AML-193 (cell line): Measurements from ENCODE around the gene C6orf120.
"Not testable (repeated sequence)": the region's sequence is repeated elsewhere in the genome, so short reads cannot be mapped to it uniquely, and the experiment has no call there.

ENCODE experiments used
- DNase-seq, 2 experiments: peaks; one replicate each; lab custom pipeline; 2025; lab: John Stamatoyannopoulos, UW

Gene C6orf120

DNA sequence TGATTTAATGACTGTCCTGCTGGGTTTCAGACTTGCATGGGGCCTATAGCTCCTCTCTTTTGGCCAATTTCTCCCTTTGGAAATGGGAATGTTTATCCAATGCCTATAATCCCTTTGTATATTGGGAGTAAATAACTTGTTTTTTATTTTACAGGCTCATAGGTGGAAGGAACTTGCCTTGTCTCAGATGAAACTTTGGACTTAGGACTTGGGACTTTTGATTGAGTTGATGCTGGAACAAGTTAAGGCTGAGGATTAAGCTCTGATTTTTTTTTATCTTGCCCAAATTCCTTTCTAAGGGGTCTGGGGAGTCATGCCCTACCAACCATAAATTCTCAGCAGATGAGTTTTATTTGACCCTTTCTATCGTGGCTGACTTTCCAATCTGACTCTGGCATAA is 23.6 kb upstream of the C6orf120 start:
- no peak for DNase-seq

DNA sequence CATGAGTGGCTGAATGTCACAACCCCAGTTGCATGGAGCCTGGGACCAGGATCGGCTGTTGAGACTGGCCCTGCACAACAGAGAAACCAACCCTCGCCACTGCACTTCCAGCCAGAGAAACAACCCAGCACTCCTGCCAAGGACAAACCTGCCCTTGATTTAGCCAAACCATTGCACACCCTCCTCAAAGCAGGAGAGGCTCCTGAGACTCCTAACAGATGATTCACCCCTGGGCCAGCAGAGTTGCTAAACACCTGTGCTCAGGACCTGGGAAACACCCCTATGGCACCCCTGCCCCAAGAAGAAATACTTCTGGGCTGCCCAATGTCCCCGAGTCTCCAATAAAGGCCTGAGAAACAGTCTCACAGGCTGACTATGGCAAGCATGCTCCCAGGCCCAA is 17.9 kb upstream of the C6orf120 start:
- no peak for DNase-seq

DNA sequence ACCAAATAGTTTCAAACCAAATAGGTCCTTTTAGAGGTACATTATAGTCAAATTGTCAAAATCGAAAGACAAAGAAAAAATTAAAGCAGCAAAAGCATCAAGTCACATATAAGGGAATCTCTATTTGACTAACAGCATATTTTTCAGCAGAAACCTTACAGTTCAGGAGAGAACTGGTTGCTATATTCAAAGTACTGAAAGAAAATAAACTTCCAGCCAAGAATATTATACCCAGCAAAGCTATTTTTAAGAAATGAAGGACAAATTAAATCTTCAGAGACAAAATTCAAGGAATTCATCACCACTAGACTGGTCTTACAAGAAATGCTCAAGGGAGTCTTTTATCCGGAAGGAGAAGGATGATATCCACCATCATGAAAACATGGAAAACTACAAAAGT is 16.1 kb upstream of the C6orf120 start:
- no peak for DNase-seq

DNA sequence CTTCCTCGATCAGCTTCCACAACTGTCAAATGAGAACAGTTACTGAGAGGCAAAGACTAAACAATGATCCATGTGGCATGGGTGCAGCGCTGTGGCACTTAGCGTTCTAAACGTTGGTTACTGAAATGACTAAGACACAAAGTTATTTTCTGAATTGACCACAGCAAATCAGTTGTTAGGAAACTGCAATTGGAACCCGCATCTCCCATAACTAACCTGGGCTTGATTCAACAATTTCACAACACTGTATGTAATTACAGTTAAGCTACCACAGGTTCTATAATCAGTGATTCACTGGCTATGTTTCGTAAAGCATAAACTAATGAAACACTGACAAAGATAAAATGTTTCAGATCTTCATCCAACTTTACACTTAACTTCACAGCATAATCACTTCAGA is 12.6 kb upstream of the C6orf120 start:
- no peak for DNase-seq

DNA sequence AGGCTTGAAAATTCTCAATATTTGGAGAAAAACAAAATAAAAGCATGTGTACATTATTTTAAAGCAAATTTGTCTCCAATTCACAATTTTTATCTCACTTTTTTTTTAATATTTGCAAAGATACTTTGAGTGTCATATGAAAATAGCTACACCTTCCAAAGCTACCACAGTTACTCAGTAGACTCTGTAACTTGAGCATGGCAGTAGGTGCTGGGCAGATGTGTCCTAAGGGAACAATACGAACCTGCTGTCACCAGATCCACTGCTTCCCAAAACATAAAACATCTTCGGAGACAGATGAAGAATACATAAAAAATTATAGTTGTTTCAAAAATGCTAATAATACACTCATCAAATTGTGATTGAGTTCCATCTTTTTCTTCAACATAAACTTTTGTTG is 10.7 kb upstream of the C6orf120 start:
- no peak for DNase-seq

DNA sequence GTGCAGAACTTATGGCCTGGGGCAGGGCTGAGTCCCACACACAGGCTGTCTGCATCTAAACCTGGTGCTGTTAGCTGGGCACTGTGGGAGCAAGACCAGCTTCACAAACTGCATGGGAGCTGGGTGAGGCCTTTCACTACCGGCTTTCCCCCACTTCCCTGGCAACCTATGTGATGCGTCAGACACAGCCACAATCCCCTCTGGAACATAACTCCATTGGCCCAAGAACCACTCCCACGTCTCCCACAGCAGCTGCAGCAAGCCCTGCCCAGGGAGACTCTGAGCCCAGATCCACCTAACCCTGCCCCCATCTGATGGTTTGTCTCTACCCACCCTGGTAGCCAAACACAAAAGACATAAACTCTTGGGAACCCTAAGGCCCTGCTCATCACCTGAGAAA is 9.4 kb upstream of the C6orf120 start:
- DNase-seq, result no peak

DNA sequence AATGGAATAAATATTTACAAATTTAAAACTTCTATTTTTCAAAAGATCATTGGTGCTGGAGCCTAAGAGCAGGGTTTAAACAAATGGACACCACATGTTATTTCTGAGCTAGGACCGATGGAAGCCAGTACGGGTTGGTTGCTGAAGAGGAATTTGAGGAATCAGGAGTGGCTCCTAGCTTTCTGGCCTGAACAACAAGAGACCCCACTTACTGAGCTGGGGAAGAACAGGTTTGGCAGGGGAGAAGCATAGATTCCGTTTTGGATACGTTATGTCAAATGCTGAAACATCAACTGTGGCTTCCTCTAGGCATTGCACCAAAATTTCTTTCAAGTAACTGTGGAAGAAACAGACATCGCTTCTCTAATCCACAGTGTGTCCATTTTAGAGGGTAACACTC is 6.8 kb upstream of the C6orf120 start:
- DNase-seq, result no peak

DNA sequence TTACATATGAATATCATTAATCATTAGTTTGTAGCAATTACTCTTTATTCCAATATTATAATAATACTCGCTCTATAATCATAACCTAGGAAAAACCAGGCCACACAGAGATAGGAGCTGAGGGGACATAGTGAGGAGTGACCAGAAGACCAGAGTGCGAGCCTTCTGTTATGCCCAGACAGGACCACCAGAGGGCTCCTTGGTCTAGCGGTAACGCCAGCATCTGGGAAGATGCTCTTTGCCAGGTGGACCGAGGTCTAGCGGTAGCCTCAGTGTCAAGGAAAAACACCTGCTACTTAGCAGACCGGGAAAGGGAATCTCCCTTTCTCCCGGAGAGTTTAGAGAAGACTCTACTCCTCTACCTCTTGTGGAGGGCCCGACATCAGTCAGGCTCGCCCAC is 4.8 kb upstream of the C6orf120 start:
- DNase-seq, result not testable (repeated sequence)

DNA sequence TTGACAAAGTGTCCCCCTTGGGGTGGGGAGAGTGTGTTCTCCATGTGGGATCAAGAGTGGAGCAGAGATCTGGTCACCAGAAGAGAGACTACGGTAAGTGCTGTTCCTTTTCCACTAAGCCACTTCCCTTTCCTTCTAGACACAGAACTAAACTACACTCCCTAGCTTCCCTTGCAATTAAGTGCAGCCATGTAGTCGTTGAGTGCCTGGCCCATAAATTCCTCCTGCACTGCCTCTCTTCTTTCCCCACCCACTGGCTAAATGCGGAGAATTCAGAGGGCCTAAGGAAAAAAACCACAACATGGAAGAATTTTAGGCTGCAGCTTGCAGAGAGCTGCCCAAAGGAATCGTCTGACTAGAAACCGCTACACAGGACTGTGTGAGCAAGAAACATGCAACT is 1.6 kb upstream of the C6orf120 start:
- DNase-seq, result peak; percentile 67 to 76

DNA sequence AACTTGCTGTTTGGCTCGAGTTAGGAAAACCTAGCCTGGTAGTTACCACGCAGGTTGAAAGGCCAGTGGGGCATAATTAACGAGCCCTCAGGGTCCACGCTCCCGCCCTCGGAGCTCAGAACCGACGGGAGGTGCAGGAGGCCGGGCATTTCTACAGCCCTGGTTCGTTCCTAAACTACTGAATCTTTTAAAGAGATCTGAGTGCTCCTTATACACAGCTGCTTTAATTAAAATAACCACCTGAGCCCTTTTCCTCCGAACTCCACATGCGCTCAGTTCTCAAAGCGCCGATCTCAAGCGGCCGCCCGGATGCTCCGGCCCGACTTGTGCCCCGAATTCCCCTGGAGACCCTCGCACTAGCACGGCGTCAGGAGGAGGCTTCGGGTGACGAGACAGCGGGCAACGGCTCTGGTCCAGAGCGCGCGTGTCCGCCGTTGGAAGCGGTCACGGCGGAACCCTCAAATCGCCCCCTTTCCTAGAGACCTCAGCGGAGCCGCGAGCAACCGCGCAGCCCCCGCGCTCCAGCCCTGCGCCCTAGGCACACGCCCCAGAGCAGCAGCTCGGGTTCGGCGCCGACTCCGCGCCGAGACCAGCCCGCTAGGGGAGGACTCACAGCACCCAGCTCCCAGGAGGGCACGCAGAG is 494 bp upstream of the C6orf120 start:
- DNase-seq, result peak in 1 of 2 experiments; percentile 25

DNA sequence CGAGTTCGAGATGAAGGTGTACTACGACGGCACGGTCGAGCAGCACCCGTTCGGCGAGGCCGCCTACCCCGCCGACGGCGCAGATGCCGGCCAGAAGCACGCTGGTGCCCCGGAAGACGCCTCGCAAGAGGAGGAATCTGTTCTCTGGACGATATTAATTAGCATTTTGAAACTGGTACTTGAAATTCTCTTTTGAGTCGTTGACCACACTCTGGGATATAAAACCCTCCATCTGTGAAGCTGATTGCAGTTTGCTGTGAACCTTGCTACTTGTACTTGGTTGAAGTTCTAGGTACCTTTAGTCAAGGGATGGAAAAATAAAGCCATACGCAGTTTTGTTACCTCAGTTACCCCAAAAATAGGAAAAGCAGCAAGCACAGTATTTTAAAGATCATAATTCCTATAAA is 917 bp downstream of the C6orf120 start:
- DNase-seq, result no peak

DNA sequence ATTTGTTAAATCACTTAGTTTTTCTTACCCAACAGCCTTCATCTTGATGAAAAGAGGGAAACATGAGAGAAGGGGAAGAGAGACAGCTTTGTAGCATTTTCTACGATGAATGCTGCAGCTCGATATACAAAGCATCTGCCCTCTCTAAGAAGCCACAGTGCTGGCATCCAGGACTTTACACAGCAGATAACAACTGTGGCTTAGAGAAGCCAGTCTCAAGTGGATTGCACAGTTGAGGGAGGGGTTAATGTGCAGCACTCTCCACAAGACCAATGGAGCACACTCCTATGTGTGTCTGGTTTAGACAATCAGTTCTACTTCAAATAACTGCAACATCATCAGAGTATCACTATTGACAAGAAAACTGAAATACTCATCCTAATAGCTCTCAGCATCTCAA is 5.8 kb downstream of the C6orf120 start:
- DNase-seq, result no peak

DNA sequence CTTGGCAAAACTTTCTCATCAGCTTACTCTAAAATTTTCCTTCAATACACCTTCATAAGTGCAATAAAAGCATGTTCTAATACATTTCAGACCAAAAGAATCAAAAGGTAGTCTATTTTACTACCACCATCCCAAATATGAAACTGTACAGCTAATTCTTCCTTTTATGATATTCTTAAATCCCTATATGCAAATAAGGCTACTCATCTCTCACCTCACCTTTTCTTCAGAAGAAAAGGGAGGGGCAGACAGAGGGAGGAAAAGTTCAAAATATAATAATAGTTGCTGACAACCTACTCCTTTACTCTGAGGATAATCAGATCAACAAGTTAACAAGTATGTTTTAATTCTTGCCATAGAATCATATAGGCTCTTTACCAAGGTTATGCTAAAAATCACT is 7.4 kb downstream of the C6orf120 start:
- no peak for DNase-seq

DNA sequence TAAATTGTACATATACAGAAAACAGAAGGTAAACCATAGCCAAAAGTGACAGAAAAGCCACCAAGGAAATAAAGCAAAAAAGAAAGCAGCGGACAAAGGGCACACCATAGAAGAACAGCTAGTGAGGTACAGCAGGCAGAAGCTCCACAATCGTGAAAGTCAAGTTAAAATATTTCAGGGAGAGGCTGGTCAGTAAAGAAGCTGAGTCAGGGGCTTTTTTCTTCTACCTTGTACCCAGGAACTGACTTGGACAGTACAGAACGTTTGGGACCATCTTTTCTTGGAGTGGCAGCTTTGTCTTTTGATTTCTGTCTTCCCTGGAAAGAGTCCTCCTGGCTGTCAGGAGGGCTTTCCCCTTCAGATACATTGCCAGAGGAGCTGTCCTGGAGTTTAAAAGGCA is 8.1 kb downstream of the C6orf120 start:
- DNase-seq, result no peak

DNA sequence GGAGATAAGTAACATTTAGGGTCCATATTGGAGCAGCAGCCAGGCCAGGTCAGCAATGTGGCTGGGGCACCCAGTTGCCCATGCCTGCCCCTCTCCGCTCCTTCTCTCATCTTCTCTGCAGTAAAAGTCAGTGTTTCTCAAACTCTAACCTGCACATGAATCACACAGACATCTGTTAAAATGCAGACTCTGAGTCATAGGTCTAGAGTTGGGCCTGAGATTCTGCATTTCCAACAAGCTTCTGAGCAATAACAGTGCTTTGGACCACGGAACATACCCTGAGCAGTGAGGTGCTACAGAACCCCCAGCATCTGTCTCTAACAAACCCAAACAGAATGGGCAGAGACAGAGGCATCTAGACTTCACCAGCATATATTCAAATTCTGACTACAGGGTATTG is 12.3 kb downstream of the C6orf120 start:
- DNase-seq, result no peak

DNA sequence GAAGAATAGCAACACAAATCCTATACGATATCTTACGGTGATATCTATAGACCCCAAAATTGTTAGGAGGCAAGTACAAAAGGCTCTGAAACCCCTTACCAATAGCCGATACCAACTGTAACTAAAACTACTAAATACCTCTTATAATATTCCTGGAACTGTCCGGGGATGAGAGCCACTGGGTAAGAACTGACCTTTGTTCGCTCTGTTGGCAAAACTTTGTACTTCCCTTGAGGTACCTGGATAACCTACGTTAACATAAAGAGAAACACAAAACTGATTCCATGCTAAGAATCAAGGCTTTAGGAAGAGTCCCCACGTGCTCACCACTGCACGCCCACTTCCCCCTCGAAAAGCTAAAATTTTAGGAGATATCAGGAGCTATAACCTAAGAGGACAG is 12.7 kb downstream of the C6orf120 start:
- no peak for DNase-seq

DNA sequence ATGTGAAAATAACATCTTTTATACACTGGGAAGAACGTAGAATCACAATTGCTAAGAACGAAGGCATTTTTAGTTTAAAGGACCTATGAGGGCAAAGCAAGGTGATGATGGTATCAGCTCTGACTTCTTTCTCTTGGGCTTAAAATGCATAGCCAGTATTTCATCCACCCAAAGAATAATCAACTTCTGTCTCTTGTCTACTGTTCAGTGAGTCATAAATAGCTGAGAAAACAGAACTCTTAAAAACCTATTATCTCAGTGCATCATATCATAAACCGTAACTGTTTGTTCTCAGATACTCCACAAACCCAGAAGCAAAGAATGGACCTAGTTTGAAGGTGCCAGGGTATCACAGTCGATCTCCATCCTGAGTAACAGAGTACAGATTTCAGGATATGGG is 17.2 kb downstream of the C6orf120 start:
- no peak for DNase-seq

DNA sequence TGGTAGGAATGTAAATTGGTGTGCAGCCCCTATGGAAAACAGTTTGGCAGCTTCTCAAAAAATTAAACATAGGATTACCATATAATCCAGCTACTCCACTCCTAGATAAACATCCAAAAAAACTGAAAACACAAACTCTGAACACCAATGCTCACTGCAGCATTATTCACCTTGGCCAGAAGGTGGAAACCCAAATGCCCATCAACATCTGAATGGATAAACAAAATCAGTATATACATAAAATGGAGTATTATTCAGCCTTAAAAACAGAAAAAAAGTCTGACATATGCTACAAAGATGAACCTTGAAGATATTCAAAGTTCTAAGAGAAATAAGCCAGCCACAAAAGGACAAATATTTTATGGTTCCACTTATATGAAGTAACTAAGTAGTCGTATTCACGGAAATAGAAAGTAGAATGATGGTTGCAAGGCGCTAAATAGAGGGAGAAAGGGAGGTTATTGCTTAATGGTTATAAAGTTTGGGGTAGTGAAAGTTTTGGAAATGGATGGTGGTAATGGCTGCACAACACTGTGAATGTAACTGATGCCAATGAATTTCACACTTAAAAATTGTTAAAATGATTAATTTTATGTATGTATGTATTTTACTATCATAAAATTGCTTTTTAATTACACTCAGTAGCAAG is 18.4 kb downstream of the C6orf120 start:
- no peak for DNase-seq

DNA sequence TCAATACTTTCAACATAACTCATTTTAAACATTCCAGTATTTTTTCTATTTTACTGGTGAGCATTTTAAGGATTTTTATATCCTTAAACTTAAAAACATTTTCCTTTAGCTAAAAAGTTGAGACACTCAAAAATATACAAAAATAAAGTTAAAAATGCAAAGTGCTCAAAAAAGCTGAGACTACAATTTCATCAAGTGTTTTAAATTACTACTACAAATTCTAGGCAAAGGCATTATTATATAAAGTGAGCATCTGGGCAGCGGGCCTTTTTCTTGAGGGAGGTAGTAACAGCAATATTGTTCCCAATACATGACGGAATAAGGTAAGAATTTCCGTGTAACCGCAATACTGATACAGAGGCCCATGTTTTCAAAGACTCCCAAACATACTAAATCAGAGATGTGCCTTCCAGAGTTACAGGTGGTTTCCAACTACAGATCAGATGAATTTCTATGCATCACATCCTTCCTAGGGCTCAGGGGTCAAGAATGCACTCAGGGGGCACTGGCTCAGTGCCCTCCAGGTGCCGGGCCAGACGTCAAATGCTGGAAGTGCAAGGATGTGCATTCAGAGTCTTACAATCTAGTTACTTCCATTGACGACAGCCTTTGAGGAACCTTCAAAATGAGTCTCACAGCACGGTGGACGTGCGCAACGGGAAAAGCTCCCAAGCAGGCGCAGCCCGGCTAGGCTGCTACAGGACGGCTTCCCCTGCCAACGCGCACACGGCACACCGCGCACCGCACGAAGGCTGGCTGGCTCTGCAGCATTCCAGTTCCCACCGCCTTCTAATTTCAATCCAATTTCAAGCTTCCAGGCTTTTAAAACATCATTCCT is 20.7 kb downstream of the C6orf120 start:
- DNase-seq, result peak; percentile 50 to 60

DNA sequence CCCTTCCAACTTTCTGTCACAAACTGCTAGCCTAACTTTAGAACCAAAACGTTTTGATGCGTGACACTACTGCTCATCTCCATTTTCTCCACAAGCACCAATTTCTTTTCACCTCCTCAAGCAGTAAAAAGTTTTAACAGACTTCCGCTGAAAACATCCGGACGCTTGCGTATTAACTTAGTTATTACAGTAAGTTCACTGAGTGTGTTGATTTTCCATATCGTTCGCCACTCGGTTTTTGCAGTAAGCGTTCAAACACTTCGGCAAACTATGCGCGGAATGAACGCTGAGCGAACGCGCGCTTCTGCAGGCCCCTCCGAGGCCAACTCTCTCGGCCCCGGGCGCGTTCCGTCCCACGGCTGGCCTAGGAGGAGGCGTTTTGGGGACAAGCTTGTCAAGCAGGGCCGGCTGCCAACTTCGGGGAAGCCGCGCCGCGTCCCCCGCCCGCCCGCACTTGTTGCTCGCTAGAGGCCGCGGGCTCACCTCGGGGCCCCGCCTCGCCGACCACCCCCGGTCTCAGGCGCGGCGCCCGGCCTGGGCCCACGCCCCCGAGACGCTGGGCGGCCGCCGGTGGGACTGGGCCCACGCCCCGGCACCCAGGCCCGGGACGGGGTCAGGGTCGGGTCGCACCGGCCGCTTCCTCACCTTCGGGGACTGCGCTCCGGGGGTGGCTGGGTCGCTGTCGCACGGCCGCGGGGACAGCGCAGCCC is 21.4 kb downstream of the C6orf120 start:
- peak; percentile 58 to 59 for DNase-seq

DNA sequence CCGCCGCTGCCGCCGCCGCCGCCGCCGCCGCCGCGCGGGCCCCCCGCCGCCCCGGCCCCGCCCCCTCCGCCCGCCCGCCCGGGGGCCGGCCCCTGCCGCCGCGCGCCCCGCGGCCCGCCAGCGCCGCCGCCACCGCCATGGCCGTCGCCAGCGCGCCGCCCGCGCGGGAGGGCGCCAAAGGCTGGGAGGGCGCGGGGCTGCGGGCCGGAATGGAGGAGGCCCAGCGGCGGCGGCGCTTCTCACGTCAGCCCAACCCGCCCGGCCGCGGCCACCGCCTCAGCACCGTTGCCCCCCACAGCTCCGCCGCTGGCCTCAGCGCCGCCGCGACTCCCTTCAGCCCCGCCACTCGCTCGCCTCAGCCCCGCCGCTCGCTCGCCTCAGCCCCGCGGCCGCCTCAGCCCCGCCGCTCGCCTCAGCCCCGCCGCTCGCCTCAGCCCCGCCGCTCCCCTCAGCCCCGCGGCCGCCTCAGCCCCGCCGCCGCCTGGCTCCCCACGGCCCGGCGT is 22.1 kb downstream of the C6orf120 start:
- DNase-seq, result no peak

DNA sequence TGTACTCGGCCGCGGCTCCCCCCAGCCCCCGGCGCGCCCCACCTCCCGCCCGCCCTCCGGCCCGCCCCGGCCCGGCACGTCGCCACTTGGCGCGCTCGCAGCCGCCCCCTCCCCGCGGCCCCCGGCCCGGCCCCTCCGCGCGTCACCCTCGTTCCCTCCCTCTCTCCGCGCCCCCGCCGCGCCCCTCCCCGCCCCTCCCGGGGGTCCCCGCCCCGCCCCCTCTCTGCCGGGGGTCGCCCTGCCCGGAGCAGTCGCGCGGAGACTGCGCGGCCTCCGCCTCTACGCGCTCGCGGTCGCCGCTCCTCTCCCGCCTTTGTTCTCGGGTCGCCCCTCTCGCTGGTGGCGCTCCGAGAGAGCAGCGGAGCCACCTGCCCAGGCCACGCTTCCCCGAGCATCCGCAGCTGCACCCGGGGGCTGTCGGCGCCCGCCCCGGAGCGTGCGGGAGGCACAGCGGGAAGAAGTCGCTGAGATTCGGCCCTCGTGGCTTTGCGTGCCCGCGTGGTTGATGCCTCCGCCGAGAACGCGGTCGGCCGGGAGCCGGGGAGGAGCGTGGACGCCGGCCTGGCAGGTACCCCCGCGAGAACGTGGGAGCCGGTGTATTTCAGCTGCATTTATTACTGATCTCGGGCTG is 22.7 kb downstream of the C6orf120 start, which contains the start of gene PHF10:
TSS of gene PHF10 (minus strand) at position 7 of the 631 bp plus-strand sequence. CDS start 569 bp downstream, outside the sequence.
- peak; percentile 13 to 57 for DNase-seq
